Measurements from ENCODE around the gene IL17REL.

- TF ChIP-seq EZH2 (IDR thresholded peaks at IDR 0.05): no peak
- TF ChIP-seq POLR2AphosphoS5 (IDR thresholded peaks at IDR 0.05; ENCODE audit: borderline replicate concordance, low read depth, low read length): no peak
These were observed 44.2 kb downstream of the IL17REL start for GRCh38 chr22:49968313-49968830.
